22Rv1 (cell line): ENCODE measurements around the gene LTA4H.

Experiments used
- H3K27ac ChIP-seq: fragments of 450-650 bp; 2 replicates; pipeline ENCODE4 v1.5.1; 2017
- CTCF ChIP-seq: fragments of 450-650 bp; IDR thresholded peaks from 2 replicates; pipeline ENCODE4 v1.5.1; 2017; ENCODE audit warnings: mild to moderate bottlenecking
- ZFX ChIP-seq: fragments of 450-650 bp; IDR thresholded peaks from 2 replicates; pipeline ENCODE4 v1.6.1; 2017; ENCODE audit warnings: antibody characterized with exemption, borderline replicate concordance

Gene LTA4H

GRCh38 chr12:95996034-95996658, 39.2 kb downstream of the LTA4H start, which contains the start of gene HAL:
Gene HAL, minus strand, starts transcription at chr12:95996344. Its CDS starts 434 bp downstream, at chr12:95995910.
- TF ChIP-seq ZFX (no peak), CTCF (no peak)
- no peak within 1 kb of the TSS for H3K27ac ChIP-seq

- TF ChIP-seq CTCF = no peak
- no peak for TF ChIP-seq ZFX
- H3K27ac ChIP-seq = no peak overlapping the region
These were observed 40.0 kb downstream of the LTA4H start for GRCh38 chr12:95995238-95996031.

GRCh38 chr12:95994476-95994875, 40.9 kb downstream of the LTA4H start:
- H3K27ac ChIP-seq = no peak overlapping the region
- TF ChIP-seq ZFX (no peak), CTCF (no peak)

- TF ChIP-seq ZFX = no peak
- no peak for TF ChIP-seq CTCF
- no peak overlapping the region for H3K27ac ChIP-seq
These were observed 41.5 kb downstream of the LTA4H start for GRCh38 chr12:95993907-95994306.

- no peak overlapping the region for H3K27ac ChIP-seq
- TF ChIP-seq ZFX (no peak), CTCF (no peak)
These were observed 45.3 kb downstream of the LTA4H start for GRCh38 chr12:95990136-95990535.

GRCh38 chr12:95989504-95990123, 45.8 kb downstream of the LTA4H start:
- H3K27ac ChIP-seq = no peak overlapping the region
- TF ChIP-seq CTCF (no peak), ZFX (no peak)
